ENCODE results near the gene LIAS. TPM values are rescaled to one million over a fixed set of nuclear protein-coding genes. Genes with fewer than 3 reads are reported as not detected.
A peak's percentile ranks its signal among the peaks of the same experiment; 100 is the strongest.

The LIAS gene
- total RNA-seq, 4 donors from 2014 or later, result 10.7 to 18.9 (median 15.5) TPM

- TF ChIP-seq CTCF (IDR thresholded peaks at IDR 0.05) (no peak), POLR2A (IDR thresholded peaks at IDR 0.05) (no peak)
- Histone ChIP-seq H3K9me3 (no peaks in the 10 kb centered on the region), H3K36me3 (peaks cover 0 to 13% of the 10 kb centered on the region in 2 donors), H3K27me3 (no peaks in the 10 kb centered on the region), H3K4me3 (replicated peaks in 1 of 3) (no peak overlapping the region), H3K27ac (no peak overlapping the region), H3K4me1 (no peaks in the 10 kb centered on the region)
- no peak for DNase-seq
- 95 to 96% methylated on average over 4 of the region's 4 CpGs for WGBS, 2 donors
- intact Hi-C loops (cut with DNase I), result no loop called here
These were observed 8.6 kb downstream of the LIAS start for GRCh38 chr4:39467464-39467863.

GRCh38 chr4:39469429-39470077 lies 10.7 kb downstream of the LIAS start:
- Histone ChIP-seq H3K27ac (peak overlapping the region in 2 of 3 donors; percentile 46 to 56), H3K9me3 (no peaks in the 10 kb centered on the region), H3K4me3 (replicated peaks in 1 of 3) (no peak overlapping the region), H3K4me1 (no peaks in the 10 kb centered on the region), H3K36me3 (no peaks in the 10 kb centered on the region), H3K27me3 (no peaks in the 10 kb centered on the region)
- TF ChIP-seq POLR2A (IDR thresholded peaks at IDR 0.05), result no peak
- peak; percentile 57 to 90 (median 80) for TF ChIP-seq CTCF (IDR thresholded peaks at IDR 0.05)
- intact Hi-C loops (cut with DNase I), result no loop called here
- peak; percentile 44 to 48 for DNase-seq
- WGBS, 2 donors, result 71 to 73% methylated on average over 4 of the region's 4 CpGs

- TF ChIP-seq CTCF (IDR thresholded peaks at IDR 0.05) (no peak), POLR2A (IDR thresholded peaks at IDR 0.05) (no peak)
- Histone ChIP-seq H3K4me1 (no peaks in the 10 kb centered on the region), H3K4me3 (replicated peaks in 1 of 3) (no peak overlapping the region), H3K27ac (no peak overlapping the region), H3K27me3 (no peaks in the 10 kb centered on the region), H3K36me3 (no peaks in the 10 kb centered on the region), H3K9me3 (no peaks in the 10 kb centered on the region)
- intact Hi-C loops (cut with DNase I), result no loop called here
- 88 to 95% methylated on average over 1 of the region's 1 CpG for WGBS, 2 donors
- no peak for DNase-seq
These were observed 11.5 kb downstream of the LIAS start for GRCh38 chr4:39470402-39470801.

GRCh38 chr4:39472396-39472795 lies 13.5 kb downstream of the LIAS start:
- no peaks in the 10 kb centered on the region for H3K4me1 ChIP-seq
- no peak overlapping the region for H3K4me3 ChIP-seq (replicated peaks in 1 of 3)
- no peak overlapping the region for H3K27ac ChIP-seq
- WGBS, 2 donors, result 95 to 98% methylated on average over 3 of the region's 3 CpGs
- DNase-seq, result no peak
- no peaks in the 10 kb centered on the region for H3K36me3 ChIP-seq
- no peaks in the 10 kb centered on the region for H3K9me3 ChIP-seq
- H3K27me3 ChIP-seq, result no peaks in the 10 kb centered on the region
- intact Hi-C loops (cut with DNase I), result no loop called here
- TF ChIP-seq CTCF (IDR thresholded peaks at IDR 0.05), result no peak
- TF ChIP-seq POLR2A (IDR thresholded peaks at IDR 0.05), result no peak

- H3K36me3 ChIP-seq, result no peaks in the 10 kb centered on the region
- DNase-seq, result no peak
- intact Hi-C loops (cut with DNase I), result no loop called here
- 89 to 91% methylated on average over 5 of the region's 5 CpGs for WGBS, 2 donors
- no peaks in the 10 kb centered on the region for H3K4me1 ChIP-seq
- no peak overlapping the region for H3K27ac ChIP-seq
- no peak overlapping the region for H3K4me3 ChIP-seq (replicated peaks in 1 of 3)
- no peak for TF ChIP-seq POLR2A (IDR thresholded peaks at IDR 0.05)
- TF ChIP-seq CTCF (IDR thresholded peaks at IDR 0.05), result no peak
- no peaks in the 10 kb centered on the region for H3K27me3 ChIP-seq
- H3K9me3 ChIP-seq, result no peaks in the 10 kb centered on the region
These were observed 17.5 kb downstream of the LIAS start for GRCh38 chr4:39476187-39476895.
